Keratinocyte (primary cell): Measurements from ENCODE around the gene TEX19.

Source experiments
- CTCF ChIP-seq, 3 experiments: IDR thresholded peaks in 1 of 3; conservative IDR thresholded peaks in 1 of 3; optimal IDR thresholded peaks in 1 of 3; 2 replicates in 2 of 3; 3 replicates in 1 of 3; pipeline versions ENCODE3 to v1.5.1; 2011; ENCODE audit warnings: low read length in 3 of 3, mild to moderate bottlenecking in 3 of 3, moderate library complexity in 2 of 3, control low read depth in 1 of 3, inconsistent platforms in 1 of 3; ENCODE audit not compliant: insufficient read depth in 2 of 3; ENCODE audit errors: extremely low read depth in 1 of 3
- EZH2 ChIP-seq: IDR thresholded peaks from one replicate; pipeline ENCODE4 v1.6.1; 2012; ENCODE audit warnings: inconsistent platforms, mild to moderate bottlenecking, low read length, moderate library complexity

DNA sequence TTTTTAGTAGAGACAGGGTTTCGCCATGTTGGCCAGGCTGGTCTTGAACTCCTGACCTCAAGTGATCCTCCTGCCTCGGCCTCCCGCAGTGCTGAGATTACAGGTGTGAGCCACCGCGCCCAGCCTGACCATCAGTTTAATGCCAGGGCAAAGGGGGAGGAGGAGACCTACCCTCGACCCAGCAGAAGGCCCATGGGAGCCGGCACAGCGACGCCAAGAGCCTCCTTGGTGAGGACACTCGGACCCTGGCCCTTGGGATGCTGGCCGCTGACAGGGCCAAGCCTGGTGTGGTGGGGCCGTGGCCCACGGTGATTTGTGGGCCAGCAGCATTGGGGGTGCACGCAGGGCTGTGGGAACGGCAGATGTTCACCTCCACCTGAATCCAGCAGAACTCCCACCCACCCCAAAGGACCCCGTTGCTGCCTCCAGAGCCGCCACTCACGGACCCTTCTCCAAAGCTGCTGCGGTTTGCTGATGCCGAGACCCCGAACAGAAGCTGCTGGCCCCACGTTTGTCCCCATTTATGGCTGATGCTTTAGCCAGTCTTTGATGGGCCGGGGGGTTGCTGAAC lies 32.5 kb downstream of the TEX19 start:
- TF ChIP-seq CTCF (optimal IDR thresholded peaks at IDR 0.05 in 1 of 3, IDR thresholded peaks at IDR 0.05 in 1 of 3, conservative IDR thresholded peaks at IDR 0.05 in 1 of 3; ENCODE audit: extremely low read depth in 1 of 3, insufficient read depth in 2 of 3, low read length in 3 of 3) = no peak
- TF ChIP-seq EZH2 = no peak
